GM12874 (cell line): Measurements from ENCODE around the gene EME1.

Experiments
- CTCF ChIP-seq: IDR thresholded peaks from 2 replicates; pipeline ENCODE4 v1.5.1; 2011; ENCODE audit warnings: low read depth, mild to moderate bottlenecking, control low read depth, low read length, moderate library complexity; ENCODE audit not compliant: insufficient read depth

EME1 gene

DNA sequence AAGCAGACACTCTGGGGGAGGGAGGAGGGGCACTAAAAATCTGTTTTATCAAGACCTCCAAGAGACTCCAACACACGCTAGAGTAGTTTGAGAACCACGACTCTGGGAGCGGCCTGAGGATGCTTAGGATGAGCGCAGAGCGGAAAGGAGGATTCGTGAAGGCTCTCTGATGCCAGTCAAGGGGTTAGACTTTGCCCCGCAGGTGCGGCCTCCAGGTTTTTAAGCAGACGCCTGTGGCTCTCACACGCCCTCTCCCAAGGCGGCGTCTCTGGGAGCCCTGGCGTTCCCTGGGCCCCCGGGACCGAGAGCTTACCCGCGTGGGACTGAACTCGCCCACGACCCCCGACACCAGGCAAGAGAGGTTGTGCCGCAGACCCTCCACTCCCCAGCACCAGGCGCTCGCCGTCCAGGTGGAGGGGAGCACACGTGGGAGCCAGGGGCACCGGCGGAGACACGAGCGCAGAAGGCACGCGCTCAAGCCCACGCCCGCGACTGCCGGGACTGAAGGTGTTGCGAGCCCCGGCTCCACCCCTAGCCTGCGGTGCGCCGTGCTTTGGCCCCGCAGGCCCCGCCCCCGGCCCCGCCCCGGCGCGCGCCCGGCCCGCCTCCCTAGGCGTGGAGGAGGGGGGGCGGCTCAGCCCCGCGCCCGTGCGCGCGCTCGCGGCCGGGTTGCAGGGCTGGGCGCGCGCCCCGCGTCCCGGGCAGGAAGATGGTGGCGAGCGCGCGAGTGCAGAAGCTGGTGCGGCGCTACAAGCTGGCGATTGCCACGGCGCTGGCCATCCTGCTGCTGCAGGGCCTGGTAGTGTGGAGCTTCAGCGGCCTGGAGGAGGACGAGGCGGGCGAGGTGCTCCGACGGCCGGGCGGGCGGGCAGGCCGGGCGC lies 27.4 kb upstream of the EME1 start, which contains the start of gene XYLT2:
Gene XYLT2, plus strand, starts transcription at position 695 of the 881 bp plus-strand sequence. Its CDS starts 15 bp downstream, at position 710.
- TF ChIP-seq CTCF: no peak

DNA sequence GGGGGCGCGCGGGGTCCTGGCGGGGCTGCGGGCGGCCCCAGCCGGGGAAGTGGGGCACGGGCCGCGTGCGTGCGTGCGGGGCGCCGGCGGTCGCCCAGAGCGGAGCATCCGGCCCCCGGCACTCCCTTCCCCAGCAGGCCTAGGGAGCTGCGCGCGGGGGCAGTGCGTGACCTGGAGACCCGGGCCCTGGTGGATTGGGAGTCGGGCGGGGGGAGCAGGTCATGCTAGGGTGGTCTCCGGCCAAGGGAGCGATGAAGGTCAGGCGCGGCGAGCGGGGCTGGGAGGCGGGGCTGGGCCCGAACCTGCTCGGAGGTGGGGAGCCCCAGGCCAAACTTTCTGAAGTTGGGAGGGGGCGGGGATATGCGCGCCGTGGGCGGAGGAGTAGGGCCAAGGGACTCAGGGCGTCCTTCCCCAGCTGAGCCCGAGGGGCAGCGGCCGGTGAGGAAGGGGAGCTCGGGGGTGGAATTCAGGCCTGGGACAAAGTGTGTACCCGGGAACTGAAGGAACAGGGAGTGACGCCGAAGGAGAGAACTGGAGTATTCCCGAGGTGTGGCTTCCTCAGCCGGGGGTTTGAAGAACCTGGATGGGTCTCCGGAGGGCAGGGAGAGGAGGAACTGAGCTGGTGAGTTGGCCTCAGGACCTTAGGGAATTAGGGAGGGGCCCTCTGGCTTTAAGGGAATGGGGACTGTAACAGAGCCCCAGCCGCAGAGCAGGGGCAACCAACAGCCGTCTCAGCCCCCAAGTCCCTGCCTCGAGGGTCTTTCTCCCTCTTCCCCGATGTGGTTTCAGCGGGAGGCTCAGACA lies 26.5 kb upstream of the EME1 start:
- no peak for TF ChIP-seq CTCF

- no peak for TF ChIP-seq CTCF
Measured at GRCh38 chr17:50347117-50347893, 25.7 kb upstream of the EME1 start.

DNA sequence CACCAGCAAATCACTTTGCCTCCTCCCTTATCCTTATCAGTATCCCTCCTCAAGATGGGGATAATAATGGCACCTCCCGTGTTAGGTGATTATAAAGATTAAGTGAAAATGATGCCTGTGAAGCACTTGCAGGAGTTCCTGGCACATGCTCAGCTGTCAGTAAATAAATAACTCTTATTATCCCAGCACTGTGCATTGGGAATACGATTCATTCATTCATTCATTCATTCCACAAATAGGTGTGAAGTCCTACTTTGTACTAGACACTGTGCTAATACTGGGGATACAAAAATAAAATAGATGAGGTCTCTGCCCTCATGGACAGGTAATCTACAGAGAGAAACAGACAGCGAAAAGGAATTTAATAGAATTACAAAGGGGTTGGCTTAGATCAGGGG lies 25.1 kb upstream of the EME1 start:
- no peak for TF ChIP-seq CTCF

GRCh38 chr17:50348522-50349242 lies 24.3 kb upstream of the EME1 start:
- TF ChIP-seq CTCF: no peak

- TF ChIP-seq CTCF: no peak
Measured at GRCh38 chr17:50349243-50349600, 23.8 kb upstream of the EME1 start.
